ENCODE measurements around the gene NEMP1.

- TF ChIP-seq CTCF (IDR thresholded peaks at IDR 0.05) (no peak), POLR2AphosphoS5 (IDR thresholded peaks at IDR 0.05; ENCODE audit: insufficient read depth in 1 of 2, low read depth in 1 of 2) (no peak)
Measured at GRCh38 chr12:57018906-57019305, 59.7 kb downstream of the NEMP1 start.

Measured in vagina (tissue), 2 donors.